Measurements from ENCODE around the gene ARSB.

ARSB gene

GRCh38 chr5:78797936-78798672, 187.0 kb downstream of the ARSB start:
- Histone ChIP-seq H3F3A (ENCODE audit: control insufficient read depth, insufficient read depth) (no peaks in the 10 kb centered on the region; the same call in 1 of the 2 replicates), H3K9me3 (ENCODE audit: control insufficient read depth, insufficient read depth, low read length) (no peaks in the 10 kb centered on the region; the same call in 1 of the 2 replicates), H3K27me3 (ENCODE audit: control insufficient read depth, low read length) (no peaks in the 10 kb centered on the region), H3K4me2 (ENCODE audit: low read length) (no peak overlapping the region), H3K27ac (ENCODE audit: low read depth, low read length) (no peak overlapping the region), H4K20me1 (ENCODE audit: control insufficient read depth, insufficient read depth, low read depth, low read length) (no peaks in the 10 kb centered on the region), H3K4me3 (ENCODE audit: low read length) (no peak overlapping the region), H3K36me3 (ENCODE audit: control insufficient read depth, low read length) (no peaks in the 10 kb centered on the region), H3K4me1 (ENCODE audit: control insufficient read depth, low read length) (peaks cover under 1% of the 10 kb centered on the region), H3K79me2 (ENCODE audit: control insufficient read depth, low read length) (no peaks in the 10 kb centered on the region), H3K9me2 (replicated peaks; ENCODE audit: control insufficient read depth, low read length) (no peaks in the 10 kb centered on the region)
- no peak for TF ChIP-seq EZH2phosphoT487 (IDR thresholded peaks at IDR 0.05; ENCODE audit: borderline replicate concordance, low read length)
- TF ChIP-seq CTCF (IDR thresholded peaks at IDR 0.05; ENCODE audit: low read depth, low read length, poor library complexity, severe bottlenecking): no peak

DNA sequence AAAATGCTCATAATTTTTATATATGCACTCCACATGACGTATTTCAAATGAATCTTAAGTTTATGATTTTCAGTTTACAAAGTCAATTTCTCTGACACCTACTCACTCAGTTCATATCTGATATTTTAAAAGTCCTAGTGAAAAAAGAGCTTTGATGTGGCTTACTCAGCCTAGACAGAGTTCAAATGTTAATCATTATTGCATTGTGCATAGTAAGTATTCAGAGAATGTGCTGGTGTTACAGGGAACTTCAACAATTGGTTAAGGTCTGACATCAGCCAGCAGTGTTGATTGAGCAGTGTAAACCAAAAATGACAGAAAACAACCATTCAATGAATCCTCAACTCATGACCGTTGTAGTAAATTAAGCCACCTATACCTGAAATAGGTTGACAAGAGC, 189.4 kb downstream of the ARSB start:
- H3K4me1 ChIP-seq (ENCODE audit: control insufficient read depth, low read length): peaks cover 19% of the 10 kb centered on the region
- H3K9me3 ChIP-seq (ENCODE audit: control insufficient read depth, insufficient read depth, low read length): no peaks in the 10 kb centered on the region
- H3K27ac ChIP-seq (ENCODE audit: low read depth, low read length): no peak overlapping the region
- H4K20me1 ChIP-seq (ENCODE audit: control insufficient read depth, insufficient read depth, low read depth, low read length): no peaks in the 10 kb centered on the region
- TF ChIP-seq EZH2phosphoT487 (IDR thresholded peaks at IDR 0.05; ENCODE audit: borderline replicate concordance, low read length) (no peak), CTCF (IDR thresholded peaks at IDR 0.05; ENCODE audit: low read depth, low read length, poor library complexity, severe bottlenecking) (no peak)
- H3K27me3 ChIP-seq (ENCODE audit: control insufficient read depth, low read length): no peaks in the 10 kb centered on the region
- H3K9me2 ChIP-seq (replicated peaks; ENCODE audit: control insufficient read depth, low read length): no peaks in the 10 kb centered on the region
- no peak overlapping the region for H3K4me3 ChIP-seq (ENCODE audit: low read length)
- no peaks in the 10 kb centered on the region for H3K36me3 ChIP-seq (ENCODE audit: control insufficient read depth, low read length)
- no peak overlapping the region for H3K4me2 ChIP-seq (ENCODE audit: low read length)
- H3K79me2 ChIP-seq (ENCODE audit: control insufficient read depth, low read length): no peaks in the 10 kb centered on the region
- no peaks in the 10 kb centered on the region; the same call in 1 of the 2 replicates for H3F3A ChIP-seq (ENCODE audit: control insufficient read depth, insufficient read depth)

DNA sequence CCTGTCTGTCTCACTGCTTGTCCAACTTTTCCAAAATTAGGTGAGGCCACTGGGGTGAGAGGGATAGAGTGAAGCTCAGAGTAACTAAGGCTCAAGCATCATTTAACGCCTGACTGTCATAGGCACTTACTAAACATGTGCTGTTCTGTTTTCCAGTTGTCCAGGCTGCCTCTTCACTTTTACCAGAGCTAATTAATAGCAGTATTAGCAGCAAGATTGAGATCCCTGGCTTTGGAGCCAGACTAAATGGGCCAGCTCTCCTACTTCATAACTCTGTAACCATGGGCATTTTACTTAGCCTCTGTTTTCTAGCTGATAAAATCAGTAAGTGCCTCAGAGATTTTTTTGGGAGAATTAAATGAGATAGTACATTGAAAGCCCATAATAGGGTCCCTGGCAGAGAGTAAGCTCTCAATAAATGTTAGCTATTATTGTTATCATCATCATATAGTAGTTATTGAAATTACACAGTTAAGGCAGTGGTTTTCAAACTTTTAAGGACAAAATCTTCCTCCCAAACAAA, 190.4 kb downstream of the ARSB start:
- TF ChIP-seq CTCF (IDR thresholded peaks at IDR 0.05; ENCODE audit: low read depth, low read length, poor library complexity, severe bottlenecking): no peak
- no peak for TF ChIP-seq EZH2phosphoT487 (IDR thresholded peaks at IDR 0.05; ENCODE audit: borderline replicate concordance, low read length)
- H3K9me2 ChIP-seq (replicated peaks; ENCODE audit: control insufficient read depth, low read length): no peaks in the 10 kb centered on the region
- H3K4me3 ChIP-seq (ENCODE audit: low read length): no peak overlapping the region
- no peak overlapping the region for H3K27ac ChIP-seq (ENCODE audit: low read depth, low read length)
- peaks cover 19% of the 10 kb centered on the region for H3K4me1 ChIP-seq (ENCODE audit: control insufficient read depth, low read length)
- no peaks in the 10 kb centered on the region for H3K36me3 ChIP-seq (ENCODE audit: control insufficient read depth, low read length)
- no peaks in the 10 kb centered on the region for H4K20me1 ChIP-seq (ENCODE audit: control insufficient read depth, insufficient read depth, low read depth, low read length)
- no peaks in the 10 kb centered on the region for H3K27me3 ChIP-seq (ENCODE audit: control insufficient read depth, low read length)
- no peaks in the 10 kb centered on the region for H3K79me2 ChIP-seq (ENCODE audit: control insufficient read depth, low read length)
- no peaks in the 10 kb centered on the region; the same call in 1 of the 2 replicates for H3F3A ChIP-seq (ENCODE audit: control insufficient read depth, insufficient read depth)
- H3K4me2 ChIP-seq (ENCODE audit: low read length): no peak overlapping the region
- no peaks in the 10 kb centered on the region for H3K9me3 ChIP-seq (ENCODE audit: control insufficient read depth, insufficient read depth, low read length)
